SH-SY5Y (cell line): ENCODE data around the gene TEPSIN.

ENCODE experiments used
- GATA2 ChIP-seq: IDR thresholded peaks from 2 replicates; pipeline ENCODE4 v1.6.1; 2011; ENCODE audit warnings: mild to moderate bottlenecking, low read depth, low read length
- GATA3 ChIP-seq: IDR thresholded peaks from 2 replicates; pipeline ENCODE4 v1.6.1; 2011; ENCODE audit warnings: low read depth, mild to moderate bottlenecking, low read length, moderate library complexity

DNA sequence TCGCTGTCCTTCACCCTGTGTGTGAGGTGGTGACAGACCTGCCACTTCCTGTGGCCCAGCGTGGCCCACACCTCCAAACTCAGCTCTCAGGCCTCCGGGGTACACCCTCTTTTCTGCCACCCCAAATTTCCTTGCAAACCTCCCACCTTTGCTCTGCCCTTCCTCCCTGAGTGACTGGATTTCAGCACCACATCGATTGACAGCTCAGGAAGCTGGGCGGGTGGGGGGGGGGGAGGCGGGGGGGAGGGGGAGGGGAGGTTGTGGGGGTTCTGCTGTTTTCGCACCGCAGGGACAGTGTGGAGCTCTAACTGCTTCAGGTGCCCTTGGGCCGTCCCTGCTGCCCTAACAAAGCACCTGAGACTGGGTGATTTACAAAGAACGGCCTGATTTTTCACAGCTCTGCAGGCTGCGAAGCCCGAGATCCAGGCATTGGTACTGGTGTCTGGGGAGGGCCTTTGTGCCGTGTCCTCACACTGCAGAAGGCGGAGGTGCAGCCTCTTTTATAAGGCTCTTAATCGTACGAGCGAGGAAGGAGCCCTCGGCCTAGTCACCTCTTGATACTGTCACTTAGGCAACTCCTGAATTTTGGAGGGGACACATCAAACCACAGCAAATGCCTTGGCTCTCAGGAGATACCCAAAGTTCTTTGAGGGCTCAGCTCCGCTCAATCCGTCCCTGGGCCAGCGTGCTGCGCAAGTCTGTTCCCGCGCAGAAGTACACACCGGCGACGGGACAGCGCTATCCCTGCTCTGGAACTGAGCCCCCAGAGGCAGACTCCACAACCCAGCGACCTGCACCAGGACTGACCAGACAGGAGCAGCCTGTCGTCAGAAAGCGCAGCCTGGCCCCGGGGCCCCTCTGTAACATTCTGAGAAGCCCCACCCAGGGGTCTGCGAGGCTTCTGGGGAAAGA is 3.8 kb upstream of the TEPSIN start:
- no peak for TF ChIP-seq GATA2
- TF ChIP-seq GATA3, result no peak
